Panc1 (cell line): Measurements from ENCODE around the gene FBXO10.
"Not testable (repeated sequence)": the region's sequence is repeated elsewhere in the genome, so short reads cannot be mapped to it uniquely, and the experiment has no call there.

Experiments
- POLR2AphosphoS5 ChIP-seq: IDR thresholded peaks from 2 replicates; pipeline ENCODE4 v1.6.1; 2012; ENCODE audit warnings: mild to moderate bottlenecking, low read depth, low read length, moderate library complexity
- SIN3A ChIP-seq: IDR thresholded peaks from 2 replicates; pipeline ENCODE4 v1.6.1; 2012; ENCODE audit warnings: low read depth, mild to moderate bottlenecking, low read length, moderate library complexity, borderline replicate concordance; ENCODE audit not compliant: insufficient read depth
- TCF7L2 ChIP-seq: IDR thresholded peaks from 2 replicates; pipeline ENCODE4 v1.6.1; 2011; ENCODE audit warnings: mild to moderate bottlenecking, low read depth, low read length, inconsistent platforms
- TF ChIP-seq, protein P1 (sequence below): fragments of 450-650 bp; IDR thresholded peaks from 2 replicates; pipeline ENCODE4 v1.5.1; 2017; ENCODE audit warnings: mild to moderate bottlenecking
- TF ChIP-seq, protein P2 (sequence below), 2 experiments: IDR thresholded peaks; 2 replicates each; pipeline ENCODE4 v1.6.1; 2011 to 2012; ENCODE audit warnings: low read depth in 2 of 2, control low read depth in 1 of 2, low read length in 1 of 2, mild to moderate bottlenecking in 1 of 2, moderate library complexity in 1 of 2; ENCODE audit not compliant: insufficient read depth in 1 of 2

DNA sequence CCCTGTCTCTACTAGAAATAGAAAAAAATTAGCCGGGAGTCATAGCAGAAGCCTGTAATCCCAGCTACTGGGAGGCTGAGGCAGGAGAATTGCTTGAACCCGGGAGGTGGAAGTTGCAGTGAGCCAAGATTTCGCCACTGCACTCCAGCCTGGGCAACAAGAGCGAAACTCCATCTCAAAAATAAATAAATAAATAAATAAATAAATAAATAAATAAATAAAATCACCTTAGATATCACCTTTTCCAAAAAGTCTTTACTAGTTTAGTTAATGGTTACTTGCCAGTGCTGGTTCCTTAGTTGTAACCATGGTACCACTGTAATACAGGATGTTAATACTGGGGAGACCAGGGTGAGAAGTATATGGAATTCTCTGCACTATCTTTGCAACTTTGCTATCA, 25.9 kb upstream of the FBXO10 start:
- TF ChIP-seq, protein P1, sequence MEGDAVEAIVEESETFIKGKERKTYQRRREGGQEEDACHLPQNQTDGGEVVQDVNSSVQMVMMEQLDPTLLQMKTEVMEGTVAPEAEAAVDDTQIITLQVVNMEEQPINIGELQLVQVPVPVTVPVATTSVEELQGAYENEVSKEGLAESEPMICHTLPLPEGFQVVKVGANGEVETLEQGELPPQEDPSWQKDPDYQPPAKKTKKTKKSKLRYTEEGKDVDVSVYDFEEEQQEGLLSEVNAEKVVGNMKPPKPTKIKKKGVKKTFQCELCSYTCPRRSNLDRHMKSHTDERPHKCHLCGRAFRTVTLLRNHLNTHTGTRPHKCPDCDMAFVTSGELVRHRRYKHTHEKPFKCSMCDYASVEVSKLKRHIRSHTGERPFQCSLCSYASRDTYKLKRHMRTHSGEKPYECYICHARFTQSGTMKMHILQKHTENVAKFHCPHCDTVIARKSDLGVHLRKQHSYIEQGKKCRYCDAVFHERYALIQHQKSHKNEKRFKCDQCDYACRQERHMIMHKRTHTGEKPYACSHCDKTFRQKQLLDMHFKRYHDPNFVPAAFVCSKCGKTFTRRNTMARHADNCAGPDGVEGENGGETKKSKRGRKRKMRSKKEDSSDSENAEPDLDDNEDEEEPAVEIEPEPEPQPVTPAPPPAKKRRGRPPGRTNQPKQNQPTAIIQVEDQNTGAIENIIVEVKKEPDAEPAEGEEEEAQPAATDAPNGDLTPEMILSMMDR, result not testable (repeated sequence)
- TF ChIP-seq POLR2AphosphoS5, TCF7L2, SIN3A: not testable (repeated sequence)
- TF ChIP-seq, protein P2, sequence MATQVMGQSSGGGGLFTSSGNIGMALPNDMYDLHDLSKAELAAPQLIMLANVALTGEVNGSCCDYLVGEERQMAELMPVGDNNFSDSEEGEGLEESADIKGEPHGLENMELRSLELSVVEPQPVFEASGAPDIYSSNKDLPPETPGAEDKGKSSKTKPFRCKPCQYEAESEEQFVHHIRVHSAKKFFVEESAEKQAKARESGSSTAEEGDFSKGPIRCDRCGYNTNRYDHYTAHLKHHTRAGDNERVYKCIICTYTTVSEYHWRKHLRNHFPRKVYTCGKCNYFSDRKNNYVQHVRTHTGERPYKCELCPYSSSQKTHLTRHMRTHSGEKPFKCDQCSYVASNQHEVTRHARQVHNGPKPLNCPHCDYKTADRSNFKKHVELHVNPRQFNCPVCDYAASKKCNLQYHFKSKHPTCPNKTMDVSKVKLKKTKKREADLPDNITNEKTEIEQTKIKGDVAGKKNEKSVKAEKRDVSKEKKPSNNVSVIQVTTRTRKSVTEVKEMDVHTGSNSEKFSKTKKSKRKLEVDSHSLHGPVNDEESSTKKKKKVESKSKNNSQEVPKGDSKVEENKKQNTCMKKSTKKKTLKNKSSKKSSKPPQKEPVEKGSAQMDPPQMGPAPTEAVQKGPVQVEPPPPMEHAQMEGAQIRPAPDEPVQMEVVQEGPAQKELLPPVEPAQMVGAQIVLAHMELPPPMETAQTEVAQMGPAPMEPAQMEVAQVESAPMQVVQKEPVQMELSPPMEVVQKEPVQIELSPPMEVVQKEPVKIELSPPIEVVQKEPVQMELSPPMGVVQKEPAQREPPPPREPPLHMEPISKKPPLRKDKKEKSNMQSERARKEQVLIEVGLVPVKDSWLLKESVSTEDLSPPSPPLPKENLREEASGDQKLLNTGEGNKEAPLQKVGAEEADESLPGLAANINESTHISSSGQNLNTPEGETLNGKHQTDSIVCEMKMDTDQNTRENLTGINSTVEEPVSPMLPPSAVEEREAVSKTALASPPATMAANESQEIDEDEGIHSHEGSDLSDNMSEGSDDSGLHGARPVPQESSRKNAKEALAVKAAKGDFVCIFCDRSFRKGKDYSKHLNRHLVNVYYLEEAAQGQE (IDR thresholded peaks at IDR 0.05; ENCODE audit: insufficient read depth in 1 of 2, low read depth in 2 of 2, low read length in 1 of 2), result not testable (repeated sequence)
